WTC11 (cell line): ENCODE measurements around the gene NRTN. TPM values are rescaled to one million over a fixed set of nuclear protein-coding genes. Genes with fewer than 3 reads are reported as not detected.

ENCODE experiments used
- ARID4B ChIP-seq: sonication (generic); formaldehyde crosslinking; IDR thresholded peaks from 2 replicates; pipeline ENCODE4 v1.8.0; 2023; ENCODE audit warnings: missing genetic modification reagents, mild to moderate bottlenecking, borderline replicate concordance
- CREM ChIP-seq: sonication (generic); formaldehyde crosslinking; IDR thresholded peaks from 2 replicates; pipeline ENCODE4 v1.8.1; 2022; ENCODE audit warnings: mild to moderate bottlenecking, missing genetic modification reagents, moderate library complexity
- E2F1 ChIP-seq: sonication (generic); formaldehyde crosslinking; IDR thresholded peaks from 2 replicates; pipeline ENCODE4 v1.8.0; 2022; ENCODE audit warnings: mild to moderate bottlenecking, missing genetic modification reagents
- ETV6 ChIP-seq: sonication (generic); formaldehyde crosslinking; IDR thresholded peaks from 2 replicates; pipeline ENCODE4 v1.8.1; 2022; ENCODE audit warnings: mild to moderate bottlenecking, missing genetic modification reagents
- FOXK1 ChIP-seq: sonication (generic); formaldehyde crosslinking; IDR thresholded peaks from 2 replicates; pipeline ENCODE4 v1.8.0; 2022; ENCODE audit warnings: mild to moderate bottlenecking, moderate library complexity, missing genetic modification reagents
- FOXP1 ChIP-seq: sonication (generic); formaldehyde crosslinking; IDR thresholded peaks from 2 replicates; pipeline ENCODE4 v1.8.0; 2022; ENCODE audit warnings: missing genetic modification reagents, mild to moderate bottlenecking, moderate library complexity, borderline replicate concordance
- IRF1 ChIP-seq: sonication (generic); formaldehyde crosslinking; IDR thresholded peaks from 2 replicates; pipeline ENCODE4 v1.8.0; 2023; ENCODE audit warnings: missing genetic modification reagents
- MAX ChIP-seq: sonication (generic); formaldehyde crosslinking; IDR thresholded peaks from 2 replicates; pipeline ENCODE4 v1.8.0; 2022; ENCODE audit warnings: mild to moderate bottlenecking, missing genetic modification reagents
- NFYB ChIP-seq: sonication (generic); formaldehyde crosslinking; conservative IDR thresholded peaks from 2 replicates; pipeline ENCODE4 v1.8.0; 2022; ENCODE audit warnings: low read depth, missing genetic modification reagents
- PRDM15 ChIP-seq: sonication (generic); formaldehyde crosslinking; IDR thresholded peaks from 2 replicates; pipeline ENCODE4 v1.8.0; 2022; ENCODE audit warnings: missing genetic modification reagents
- SP1 ChIP-seq: sonication (generic); formaldehyde crosslinking; conservative IDR thresholded peaks from 2 replicates; pipeline ENCODE4 v1.8.1; 2022; ENCODE audit warnings: missing genetic modification reagents
- USF1 ChIP-seq: sonication (generic); formaldehyde crosslinking; IDR thresholded peaks from 2 replicates; pipeline ENCODE4 v1.8.0; 2022; ENCODE audit warnings: mild to moderate bottlenecking, missing genetic modification reagents
- ZNF281 ChIP-seq: sonication (generic); formaldehyde crosslinking; IDR thresholded peaks from 2 replicates; pipeline ENCODE4 v1.8.0; 2023; ENCODE audit warnings: mild to moderate bottlenecking, missing genetic modification reagents
- total RNA-seq: library from RNA; stranded (reverse); gene quantifications from 3 replicates; pipeline ENCODE4 v1.2.3, GENCODE V29; 2021

NRTN gene
- total RNA-seq, 1 experiment from 2014 or later = 6.1 TPM

- peak; percentile 60; the same call in 1 of the 2 replicates for TF ChIP-seq PRDM15 (CRISPR knock-in tag)
- peak; percentile 79; the same call in 1 of the 2 replicates for TF ChIP-seq IRF1 (CRISPR knock-in tag)
- peak; percentile 97 for TF ChIP-seq ETV6
- TF ChIP-seq E2F1 (CRISPR knock-in tag) = no peak
- peak; percentile 80; the same call in 1 of the 2 replicates for TF ChIP-seq ARID4B
- peak; percentile 78; the same call in 1 of the 2 replicates for TF ChIP-seq FOXP1 (CRISPR knock-in tag)
- peak; percentile 99 for TF ChIP-seq MAX (CRISPR knock-in tag)
- TF ChIP-seq SP1 (CRISPR knock-in tag) = peak; percentile 90
- TF ChIP-seq NFYB (CRISPR knock-in tag) = peak; percentile 26; the same call in 1 of the 2 replicates
- TF ChIP-seq ZNF281 = no peak
- TF ChIP-seq FOXK1 = peak; percentile 93; the same call in 1 of the 2 replicates
- TF ChIP-seq USF1 (CRISPR knock-in tag) = peak; percentile 97
- TF ChIP-seq CREM = peak; percentile 91
Observed at GRCh38 chr19:5790559-5791520, 14.0 kb upstream of the NRTN start, which contains the start of gene DUS3L (continued).
